Type B pancreatic cell (in vitro differentiated cells): Measurements from ENCODE around the gene ELOVL5. TPM values are rescaled to one million over a fixed set of nuclear protein-coding genes. Genes with fewer than 3 reads are reported as not detected.

Experiments
- DNase-seq: peaks from one replicate; pipeline ENCODE4 v3.0.0; 2021; ENCODE audit warnings: mixed read lengths; ENCODE audit not compliant: unreplicated experiment; ENCODE audit errors: extremely low spot score
- H3K27ac Mint-ChIP-seq: 2 replicates; pipeline ENCODE4 v1.8.0; 2021; ENCODE audit warnings: mild to moderate bottlenecking, mixed read lengths
- H3K27me3 Mint-ChIP-seq: 2 replicates; pipeline ENCODE4 v1.8.0; 2021; ENCODE audit warnings: mixed read lengths
- H3K36me3 Mint-ChIP-seq: 2 replicates; pipeline ENCODE4 v1.8.0; 2021; ENCODE audit warnings: mixed read lengths
- H3K4me1 Mint-ChIP-seq: one replicate; pipeline ENCODE4 v1.8.0; 2021; ENCODE audit warnings: mixed read lengths; ENCODE audit not compliant: unreplicated experiment
- H3K4me3 Mint-ChIP-seq: 2 replicates; pipeline ENCODE4 v1.8.0; 2021; ENCODE audit warnings: mild to moderate bottlenecking, mixed read lengths
- H3K9me3 Mint-ChIP-seq: 2 replicates; pipeline ENCODE4 v1.8.0; 2021; ENCODE audit warnings: mixed read lengths
- CTCF ChIP-seq: fragments of 200-600 bp; sonication (generic); conservative IDR thresholded peaks from 2 replicates; pipeline ENCODE4 v1.5.0; 2021; ENCODE audit warnings: antibody characterized with exemption, mild to moderate bottlenecking
- total RNA-seq: library from RNA; stranded (reverse); gene quantifications from 2 replicates; pipeline ENCODE4 v1.2.1, GENCODE V29; 2021; ENCODE audit warnings: low replicate concordance

ELOVL5 gene
- total RNA-seq, 1 donor from 2014 or later: 103 TPM

- H3K36me3 Mint-ChIP-seq: peaks cover 58% of the 10 kb centered on the region
- TF ChIP-seq CTCF: no peak
- no peaks in the 10 kb centered on the region for H3K27me3 Mint-ChIP-seq
- H3K9me3 Mint-ChIP-seq: no peaks in the 10 kb centered on the region
- H3K4me3 Mint-ChIP-seq: no peak overlapping the region
- no peaks in the 10 kb centered on the region for H3K4me1 Mint-ChIP-seq
- no peak overlapping the region for H3K27ac Mint-ChIP-seq
- DNase-seq: no peak
These were observed 83.7 kb downstream of the ELOVL5 start for GRCh38 chr6:53264915-53265607.

GRCh38 chr6:53264337-53264736 lies 84.4 kb downstream of the ELOVL5 start:
- H3K27me3 Mint-ChIP-seq: no peaks in the 10 kb centered on the region
- no peak overlapping the region for H3K27ac Mint-ChIP-seq
- H3K9me3 Mint-ChIP-seq: no peaks in the 10 kb centered on the region
- DNase-seq: no peak
- no peak overlapping the region for H3K4me3 Mint-ChIP-seq
- no peaks in the 10 kb centered on the region for H3K4me1 Mint-ChIP-seq
- TF ChIP-seq CTCF: no peak
- H3K36me3 Mint-ChIP-seq: peaks cover 62% of the 10 kb centered on the region

- TF ChIP-seq CTCF: no peak
These were observed 84.8 kb downstream of the ELOVL5 start for GRCh38 chr6:53263917-53264316.

GRCh38 chr6:53259860-53260580 lies 88.7 kb downstream of the ELOVL5 start:
- peaks cover 4% of the 10 kb centered on the region for H3K4me1 Mint-ChIP-seq
- H3K36me3 Mint-ChIP-seq: peaks cover 50% of the 10 kb centered on the region
- no peak for TF ChIP-seq CTCF
- H3K27ac Mint-ChIP-seq: no peak overlapping the region
- H3K9me3 Mint-ChIP-seq: no peaks in the 10 kb centered on the region
- no peaks in the 10 kb centered on the region for H3K27me3 Mint-ChIP-seq
- H3K4me3 Mint-ChIP-seq: no peak overlapping the region
- DNase-seq: no peak

More at GRCh38 chr6:53263917-53264316, 84.8 kb downstream of the ELOVL5 start:
- no peak overlapping the region for H3K4me3 Mint-ChIP-seq
- DNase-seq: no peak
- H3K27ac Mint-ChIP-seq: no peak overlapping the region
- no peaks in the 10 kb centered on the region for H3K4me1 Mint-ChIP-seq
- H3K9me3 Mint-ChIP-seq: no peaks in the 10 kb centered on the region
- no peaks in the 10 kb centered on the region for H3K27me3 Mint-ChIP-seq
- H3K36me3 Mint-ChIP-seq: peaks cover 60% of the 10 kb centered on the region

- H3K4me3 Mint-ChIP-seq: no peak overlapping the region
- TF ChIP-seq CTCF: no peak
These were observed 90.0 kb downstream of the ELOVL5 start for GRCh38 chr6:53258774-53259155.

More at GRCh38 chr6:53258774-53259155, 90.0 kb downstream of the ELOVL5 start:
- H3K27me3 Mint-ChIP-seq: no peaks in the 10 kb centered on the region
- peaks cover 4% of the 10 kb centered on the region for H3K4me1 Mint-ChIP-seq
- H3K9me3 Mint-ChIP-seq: no peaks in the 10 kb centered on the region
- peaks cover 41% of the 10 kb centered on the region for H3K36me3 Mint-ChIP-seq
- no peak overlapping the region for H3K27ac Mint-ChIP-seq
- DNase-seq: no peak
